ENCODE measurements around the gene MTCL1.

MTCL1 gene

DNA sequence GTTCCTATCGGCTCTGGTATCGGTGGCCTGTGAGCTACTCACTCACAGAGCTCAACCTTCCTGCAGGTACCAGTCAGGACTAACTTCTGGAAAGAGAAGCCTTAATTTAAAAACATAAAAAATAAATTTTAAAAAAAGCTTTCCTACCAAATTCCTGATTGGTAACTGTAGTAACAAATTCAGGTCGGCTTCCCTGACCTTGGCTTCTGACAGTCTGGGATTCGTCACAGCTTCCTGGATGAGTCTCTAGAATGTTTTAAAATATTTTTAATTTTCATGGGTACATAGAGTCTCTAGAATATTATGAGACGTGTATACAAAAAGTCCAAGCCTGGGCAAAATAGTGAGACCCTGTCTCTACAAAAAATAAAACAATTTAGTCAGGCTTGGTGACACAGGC, 45.0 kb upstream of the MTCL1 start:
- H3K4me3 ChIP-seq (ENCODE audit: low read depth, low read length), result no peak overlapping the region
- TF ChIP-seq, protein P1, sequence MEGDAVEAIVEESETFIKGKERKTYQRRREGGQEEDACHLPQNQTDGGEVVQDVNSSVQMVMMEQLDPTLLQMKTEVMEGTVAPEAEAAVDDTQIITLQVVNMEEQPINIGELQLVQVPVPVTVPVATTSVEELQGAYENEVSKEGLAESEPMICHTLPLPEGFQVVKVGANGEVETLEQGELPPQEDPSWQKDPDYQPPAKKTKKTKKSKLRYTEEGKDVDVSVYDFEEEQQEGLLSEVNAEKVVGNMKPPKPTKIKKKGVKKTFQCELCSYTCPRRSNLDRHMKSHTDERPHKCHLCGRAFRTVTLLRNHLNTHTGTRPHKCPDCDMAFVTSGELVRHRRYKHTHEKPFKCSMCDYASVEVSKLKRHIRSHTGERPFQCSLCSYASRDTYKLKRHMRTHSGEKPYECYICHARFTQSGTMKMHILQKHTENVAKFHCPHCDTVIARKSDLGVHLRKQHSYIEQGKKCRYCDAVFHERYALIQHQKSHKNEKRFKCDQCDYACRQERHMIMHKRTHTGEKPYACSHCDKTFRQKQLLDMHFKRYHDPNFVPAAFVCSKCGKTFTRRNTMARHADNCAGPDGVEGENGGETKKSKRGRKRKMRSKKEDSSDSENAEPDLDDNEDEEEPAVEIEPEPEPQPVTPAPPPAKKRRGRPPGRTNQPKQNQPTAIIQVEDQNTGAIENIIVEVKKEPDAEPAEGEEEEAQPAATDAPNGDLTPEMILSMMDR (IDR thresholded peaks at IDR 0.05; ENCODE audit: low read depth, low read length, missing control alignments), result no peak
- no peak for DNase-seq (ENCODE audit: low read depth)

DNA sequence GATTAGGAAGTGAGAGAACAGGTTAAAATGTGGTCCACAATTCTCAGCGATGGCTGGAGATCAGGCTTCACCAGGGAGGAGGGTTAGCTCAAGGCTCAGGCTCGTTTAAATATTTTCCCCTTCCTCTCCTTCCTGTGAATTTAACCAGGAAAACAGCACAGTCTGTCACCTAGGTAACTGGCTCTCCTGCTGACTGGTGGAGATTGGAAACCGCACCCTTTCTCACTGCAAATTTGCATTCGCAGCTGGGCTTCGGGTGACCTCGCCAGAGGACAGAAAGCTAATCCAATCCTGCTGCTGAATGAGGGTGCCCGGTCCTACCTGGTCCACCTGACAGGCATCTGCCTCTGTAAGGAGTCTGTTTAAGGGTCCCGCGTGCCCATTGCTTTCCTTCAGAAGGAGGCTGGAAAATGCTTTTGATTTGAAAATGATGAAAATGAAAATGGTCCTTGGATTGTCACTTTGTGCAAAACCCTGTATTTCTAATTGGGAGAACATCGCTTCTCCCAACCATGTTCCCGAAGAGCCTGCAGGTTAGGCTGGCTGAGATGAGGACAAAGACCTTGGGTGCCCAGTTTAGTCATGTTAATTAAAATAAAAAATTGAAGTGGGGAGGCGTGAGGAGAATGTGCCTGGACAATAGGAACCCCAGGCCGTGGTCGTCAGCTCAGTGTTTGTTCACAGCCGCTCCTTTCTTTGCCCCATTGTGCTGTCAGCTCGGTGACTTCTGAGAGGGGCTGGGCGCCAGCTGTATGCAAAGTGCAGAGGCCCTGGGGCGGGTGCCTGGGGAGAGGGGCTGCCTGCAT, 43.4 kb upstream of the MTCL1 start:
- no peak for DNase-seq (ENCODE audit: low read depth)
- TF ChIP-seq, protein P1 (IDR thresholded peaks at IDR 0.05; ENCODE audit: low read depth, low read length, missing control alignments), result no peak
- no peak overlapping the region for H3K4me3 ChIP-seq (ENCODE audit: low read depth, low read length)

DNA sequence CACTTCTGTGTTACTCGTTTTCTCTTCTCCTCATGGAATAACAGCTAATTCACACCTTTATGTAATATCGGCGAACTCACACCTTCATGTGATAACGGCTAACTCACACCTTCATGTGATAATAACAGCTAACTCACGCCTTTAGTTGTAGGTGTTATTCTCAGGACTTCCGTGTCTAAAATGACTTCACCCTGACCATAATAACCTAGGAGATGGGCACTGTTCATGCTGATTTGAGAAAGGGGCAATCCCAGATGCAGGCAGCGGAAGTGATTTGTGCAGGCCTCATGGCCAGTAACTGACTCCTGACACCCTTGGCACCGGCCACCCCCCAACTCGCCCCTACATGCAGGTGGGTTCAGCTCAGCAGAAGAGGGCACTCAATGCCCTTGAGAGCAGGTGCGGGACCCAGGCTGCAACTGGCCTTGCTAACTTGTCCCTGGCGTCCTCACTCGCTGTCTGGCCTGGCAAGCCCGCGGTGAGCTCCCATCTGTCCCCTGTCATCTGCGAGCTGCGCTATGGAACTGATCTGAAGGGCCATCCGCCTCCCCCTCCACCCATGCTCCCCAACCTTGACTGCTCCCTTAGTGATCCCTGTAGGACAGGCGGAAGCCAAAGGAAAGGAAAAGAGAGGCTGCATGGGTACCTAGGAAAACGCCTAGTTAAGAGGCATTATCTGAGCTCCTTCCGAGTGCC, 42.6 kb upstream of the MTCL1 start:
- no peak overlapping the region for H3K4me3 ChIP-seq (ENCODE audit: low read depth, low read length)
- TF ChIP-seq, protein P1 (IDR thresholded peaks at IDR 0.05; ENCODE audit: low read depth, low read length, missing control alignments), result no peak
- DNase-seq (ENCODE audit: low read depth), result no peak

DNA sequence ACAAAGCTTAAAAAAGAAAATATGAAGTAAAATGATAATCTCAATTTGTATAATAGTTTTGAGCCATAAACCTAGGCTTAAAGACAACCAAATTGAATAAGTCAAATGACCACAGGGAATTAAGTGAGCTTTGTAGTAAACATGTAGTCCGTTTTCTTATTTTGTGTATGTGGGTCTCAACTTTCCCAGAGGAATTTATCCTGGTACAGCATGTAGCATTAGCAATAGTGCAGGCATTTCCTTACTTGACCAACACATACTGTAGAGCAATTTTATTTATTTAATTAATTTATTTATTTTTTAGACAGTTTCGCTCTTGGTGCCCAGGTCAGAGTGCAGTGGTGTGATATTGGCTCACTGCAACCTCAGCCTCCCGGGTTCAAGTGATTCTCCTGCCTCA, 37.5 kb upstream of the MTCL1 start:
- H3K4me3 ChIP-seq (ENCODE audit: low read depth, low read length), result no peak overlapping the region
- TF ChIP-seq, protein P1 (IDR thresholded peaks at IDR 0.05; ENCODE audit: low read depth, low read length, missing control alignments), result no peak
- DNase-seq (ENCODE audit: low read depth), result no peak

DNA sequence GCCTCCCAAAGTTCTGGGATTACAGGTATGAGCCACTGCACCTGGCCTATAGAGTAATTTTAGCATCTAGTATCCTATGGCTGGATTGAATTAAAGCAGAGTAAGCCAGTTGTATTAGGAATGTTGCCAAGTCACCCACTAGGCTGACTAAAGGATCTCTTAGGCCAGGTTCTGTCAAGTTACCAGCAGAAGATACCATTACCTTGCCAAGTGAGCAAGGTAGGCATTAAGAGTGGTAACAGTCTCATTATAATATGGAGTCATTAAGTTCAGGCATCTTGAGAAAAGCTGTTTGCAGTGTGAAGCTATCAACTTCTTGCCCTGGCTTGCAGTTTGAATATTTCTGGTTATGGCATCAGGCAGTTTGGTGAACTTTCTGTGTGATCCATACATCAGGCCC, 37.0 kb upstream of the MTCL1 start:
- H3K4me3 ChIP-seq (ENCODE audit: low read depth, low read length), result no peak overlapping the region
- TF ChIP-seq, protein P1 (IDR thresholded peaks at IDR 0.05; ENCODE audit: low read depth, low read length, missing control alignments), result no peak

DNA sequence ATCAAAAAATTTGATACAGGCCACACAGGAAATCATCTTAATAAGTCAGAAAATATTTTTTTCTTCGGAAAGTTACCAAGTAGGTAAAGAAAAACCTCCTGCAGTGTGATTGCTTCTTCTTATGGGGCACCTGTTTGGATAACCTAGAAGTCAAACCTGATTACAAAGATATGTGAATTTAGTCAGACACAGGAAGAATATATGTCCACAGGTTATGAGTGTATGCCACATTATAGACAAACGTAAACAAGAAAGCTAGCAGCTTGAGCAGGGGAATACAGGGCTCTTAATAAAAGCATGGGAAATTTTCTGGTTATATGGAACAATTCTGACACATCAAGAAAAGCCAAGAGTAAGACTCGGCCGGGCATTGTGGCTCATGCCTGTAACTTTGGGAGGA, 35.8 kb upstream of the MTCL1 start:
- H3K4me3 ChIP-seq (ENCODE audit: low read depth, low read length), result no peak overlapping the region
- no peak for DNase-seq (ENCODE audit: low read depth)
- TF ChIP-seq, protein P1 (IDR thresholded peaks at IDR 0.05; ENCODE audit: low read depth, low read length, missing control alignments), result no peak

More for the DNA sequence above, 37.0 kb upstream of the MTCL1 start:
- no peak for DNase-seq (ENCODE audit: low read depth)
